Body of pancreas (tissue), 4 donors: ENCODE measurements around the gene SYK. TPM values are rescaled to one million over a fixed set of nuclear protein-coding genes. Genes with fewer than 3 reads are reported as not detected.
"Not testable (repeated sequence)": the region's sequence is repeated elsewhere in the genome, so short reads cannot be mapped to it uniquely, and the experiment has no call there.

Experiments used
- ATAC-seq: fragments of 150-250 bp; one replicate; pipeline ENCODE4 v1.9.1; 2016
- DNase-seq, 4 donors: peaks; one replicate each; pipeline ENCODE4 v3.0.0-alpha.2; 2019
- H3K27ac ChIP-seq, 4 donors: fragments of 200-600 bp; sonication (generic); 1 replicate in 3 of 4; 2 replicates in 1 of 4; pipeline versions ENCODE4 v1.5.1 to v1.6.1; 2016 to 2019; ENCODE audit warnings: mild to moderate bottlenecking in 1 of 4, mixed read lengths in 1 of 4, moderate library complexity in 1 of 4
- H3K27me3 ChIP-seq, 2 donors: fragments of 200-600 bp; sonication (generic); one replicate each; pipeline ENCODE4 v1.6.0; 2016; ENCODE audit warnings: mild to moderate bottlenecking in 1 of 2
- H3K36me3 ChIP-seq, 2 donors: fragments of 200-600 bp; sonication (generic); replicated peaks in 1 of 2; 2 replicates each; pipeline ENCODE4 v1.5.1; 2016; ENCODE audit warnings: low read depth in 2 of 2; ENCODE audit not compliant: insufficient read depth in 1 of 2
- H3K4me1 ChIP-seq: fragments of 200-600 bp; sonication (generic); one replicate; pipeline ENCODE4 v1.6.0; 2016
- H3K4me3 ChIP-seq, 2 donors: fragments of 200-600 bp; sonication (generic); 1 replicate in 1 of 2; 2 replicates in 1 of 2; pipeline ENCODE4 v1.5.1; 2016 to 2019
- H3K9me3 ChIP-seq, 3 donors: fragments of 200-600 bp; sonication (generic); 1 replicate in 2 of 3; 2 replicates in 1 of 3; pipeline ENCODE4 v1.5.1; 2016
- CTCF ChIP-seq, 7 experiments: fragments of 450-650 bp in 4 of 7; fragments of 200-600 bp in 3 of 7; sonication (generic) in 3 of 7; IDR thresholded peaks; one replicate each; pipeline ENCODE4 v1.5.1; 2016 to 2019; ENCODE audit warnings: antibody characterized with exemption in 7 of 7
- POLR2A ChIP-seq, 3 donors: fragments of 450-650 bp; IDR thresholded peaks; one replicate each; pipeline ENCODE4 v1.6.1; 2016; ENCODE audit warnings: antibody characterized with exemption in 3 of 3, mild to moderate bottlenecking in 2 of 3
- WGBS, 2 donors: methylation state at CpG; one replicate each; pipeline ENCODE4 v1.1.5; 2017; 5-methylcytosine and 5-hydroxymethylcytosine counted together
- intact Hi-C: fragments of 100-400 bp; cut with DNase I; formaldehyde crosslinking; loops from one replicate; pipeline ENCODE4 v1.15.1; 2023
- total RNA-seq, 2 donors: library from RNA; depleted of rRNA; stranded (reverse); fragments of >200 nt; gene quantifications; one replicate each; pipeline ENCODE4 v1.1.0, GENCODE V29; 2016

The SYK gene
- total RNA-seq, 2 donors from 2014 or later: 10.5 to 11.2 TPM

GRCh38 chr9:90881648-90882047 is 80.0 kb downstream of the SYK start:
- no peaks in the 10 kb centered on the region for H3K4me1 ChIP-seq
- intact Hi-C loops: no loop called here
- TF ChIP-seq POLR2A (IDR thresholded peaks at IDR 0.05) (no peak), CTCF (IDR thresholded peaks at IDR 0.05) (no peak)
- no peaks in the 10 kb centered on the region for H3K9me3 ChIP-seq
- H3K27me3 ChIP-seq: no peaks in the 10 kb centered on the region
- ATAC-seq (no peak), DNase-seq (peak in 1 of 4 donors; percentile 16)
- H3K27ac ChIP-seq: no peak overlapping the region
- peaks cover 0 to 8% of the 10 kb centered on the region in 2 donors for H3K36me3 ChIP-seq
- no peak overlapping the region for H3K4me3 ChIP-seq
- 87 to 89% methylated on average over 9 of the region's 9 CpGs for WGBS, 2 donors

DNA sequence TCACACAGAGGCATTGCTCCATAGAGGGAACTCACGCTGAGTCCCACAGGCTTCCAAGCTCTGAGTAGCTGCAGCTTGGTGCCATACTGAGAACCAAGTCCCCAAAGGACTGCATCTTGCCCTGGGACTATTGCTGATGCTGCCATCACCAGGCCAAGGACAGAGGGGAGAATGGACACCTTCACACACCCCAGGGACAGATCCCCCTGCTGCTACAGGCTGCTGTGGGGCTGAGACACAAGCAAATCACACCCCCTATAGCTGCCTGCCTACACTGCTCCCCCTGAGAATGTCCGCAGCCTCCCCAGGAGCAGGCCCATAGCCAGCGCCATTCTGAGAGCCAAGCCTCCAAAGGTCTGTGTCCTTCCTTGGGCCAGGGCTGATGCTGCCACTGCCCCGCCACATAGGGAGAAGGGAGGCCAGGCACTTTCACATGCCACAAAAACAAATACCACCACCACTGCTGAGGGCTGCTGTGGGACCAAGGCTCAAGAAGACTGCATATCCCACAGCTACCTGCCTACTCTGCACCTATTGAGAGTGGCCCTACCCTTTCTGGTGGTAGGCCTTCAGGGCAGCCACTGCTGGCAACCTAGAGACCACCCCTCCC is 81.5 kb downstream of the SYK start:
- H3K4me1 ChIP-seq: no peaks in the 10 kb centered on the region
- intact Hi-C loops: no loop called here
- H3K4me3 ChIP-seq: no peak overlapping the region
- TF ChIP-seq POLR2A (IDR thresholded peaks at IDR 0.05): no peak
- TF ChIP-seq CTCF (IDR thresholded peaks at IDR 0.05): no peak
- H3K9me3 ChIP-seq: no peaks in the 10 kb centered on the region
- no peaks in the 10 kb centered on the region for H3K27me3 ChIP-seq
- H3K36me3 ChIP-seq: peaks cover 0 to 8% of the 10 kb centered on the region in 2 donors
- no peak for ATAC-seq
- no peak for DNase-seq
- WGBS, 2 donors: 98% methylated on average over 4 of the region's 4 CpGs; no CpG with 5 or more reads in 1 of the 2 donors
- no peak overlapping the region for H3K27ac ChIP-seq

- WGBS, 2 donors: 87 to 100% methylated on average over 2 of the region's 2 CpGs
- TF ChIP-seq POLR2A (IDR thresholded peaks at IDR 0.05): no peak
- TF ChIP-seq CTCF (IDR thresholded peaks at IDR 0.05): no peak
- Histone ChIP-seq H3K4me1 (no peaks in the 10 kb centered on the region), H3K36me3 (peaks cover 0 to 8% of the 10 kb centered on the region in 2 donors), H3K9me3 (no peaks in the 10 kb centered on the region), H3K27me3 (no peaks in the 10 kb centered on the region), H3K27ac (no peak overlapping the region), H3K4me3 (no peak overlapping the region)
- ATAC-seq (no peak), DNase-seq (no peak)
- intact Hi-C loops: no loop called here
Measured at GRCh38 chr9:90883661-90884060, 82.0 kb downstream of the SYK start.

- ATAC-seq (no peak), DNase-seq (no peak)
- no peak overlapping the region for H3K27ac ChIP-seq
- TF ChIP-seq CTCF (IDR thresholded peaks at IDR 0.05) (no peak), POLR2A (IDR thresholded peaks at IDR 0.05) (no peak)
- H3K27me3 ChIP-seq: no peaks in the 10 kb centered on the region
- WGBS, 2 donors: 81 to 88% methylated on average over 8 of the region's 8 CpGs
- peaks cover 0 to 9% of the 10 kb centered on the region in 2 donors for H3K36me3 ChIP-seq
- H3K9me3 ChIP-seq: no peaks in the 10 kb centered on the region
- intact Hi-C loops: no loop called here
- H3K4me1 ChIP-seq: no peaks in the 10 kb centered on the region
- H3K4me3 ChIP-seq: no peak overlapping the region
Measured at GRCh38 chr9:90884178-90884577, 82.6 kb downstream of the SYK start.

DNA sequence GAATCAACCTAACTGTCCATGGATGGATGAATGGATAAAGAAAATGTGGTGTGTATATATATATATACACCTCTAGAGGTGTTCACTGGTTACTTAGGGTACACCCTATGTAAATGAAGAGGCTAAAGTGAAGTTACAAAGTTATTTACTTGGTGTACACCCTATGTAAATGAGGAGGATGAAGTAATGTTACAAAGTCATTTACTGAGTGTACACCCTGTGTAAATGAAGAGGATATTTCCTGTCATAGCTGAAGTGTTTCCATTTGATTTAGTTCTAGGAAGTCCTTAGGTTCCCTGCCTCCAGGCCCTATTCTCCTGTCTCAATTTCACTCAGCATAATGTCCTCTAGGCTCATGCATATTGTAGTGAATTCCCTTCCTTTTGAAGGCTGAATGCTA is 85.2 kb downstream of the SYK start:
- DNase-seq, H3K9me3 ChIP-seq, ATAC-seq, intact Hi-C loops, H3K27me3 ChIP-seq, H3K4me1 ChIP-seq, H3K36me3 ChIP-seq, H3K4me3 ChIP-seq, H3K27ac ChIP-seq: not testable (repeated sequence)
